ENCODE measurements around the gene TXNRD3. TPM values are rescaled to one million over a fixed set of nuclear protein-coding genes. Genes with fewer than 3 reads are reported as not detected.
A peak's percentile ranks its signal among the peaks of the same experiment; 100 is the strongest.

TXNRD3 gene
- total RNA-seq, 6 donors from 2014 or later: 7.6 to 14.4 (median 12.4) TPM

DNA sequence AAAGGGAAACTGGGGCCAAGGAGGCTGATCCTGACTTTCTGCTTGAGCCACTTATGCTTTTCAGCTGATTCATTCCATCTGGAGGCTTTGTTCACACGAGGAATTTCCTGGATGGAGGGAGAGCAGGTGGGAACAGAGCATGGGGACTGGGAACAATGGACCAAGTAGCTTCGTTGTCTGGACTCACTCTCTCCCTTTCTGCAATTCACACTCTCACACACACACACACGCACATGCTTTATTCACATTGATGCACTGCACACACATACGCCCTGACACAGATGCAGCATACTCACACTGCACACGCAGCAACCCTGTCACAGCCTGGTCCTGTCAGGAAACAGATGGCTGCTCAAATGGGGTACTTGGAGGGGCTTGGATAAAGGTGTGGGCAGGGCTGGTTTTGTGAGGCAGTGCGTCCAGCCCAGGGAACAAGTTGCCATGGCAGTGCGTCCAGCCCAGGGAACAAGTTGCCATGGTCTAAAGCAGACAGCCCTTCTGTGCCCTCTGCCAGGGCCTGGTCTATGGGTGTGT lies 29.4 kb upstream of the TXNRD3 start:
- Histone ChIP-seq H3K4me1 (peaks cover 2 to 3% (median 3%) of the 10 kb centered on the region in 4 donors), H3K27me3 (no peaks in the 10 kb centered on the region), H3K27ac (no peak overlapping the region), H3K4me3 (no peak overlapping the region), H3K9me3 (no peaks in the 10 kb centered on the region), H3K36me3 (no peaks in the 10 kb centered on the region)
- no peak for TF ChIP-seq CTCF (IDR thresholded peaks at IDR 0.05)
- no peak for TF ChIP-seq POLR2A (IDR thresholded peaks at IDR 0.05)
- TF ChIP-seq POLR2AphosphoS5 (IDR thresholded peaks at IDR 0.05): no peak
- TF ChIP-seq EP300 (IDR thresholded peaks at IDR 0.05): no peak
- WGBS, 2 donors: 53 to 64% methylated on average over 7 of the region's 7 CpGs
- ATAC-seq (ENCODE audit: low FRiP score in 2 of 2): peak in 1 of 2 donors; percentile 44
- DNase-seq: no peak

DNA sequence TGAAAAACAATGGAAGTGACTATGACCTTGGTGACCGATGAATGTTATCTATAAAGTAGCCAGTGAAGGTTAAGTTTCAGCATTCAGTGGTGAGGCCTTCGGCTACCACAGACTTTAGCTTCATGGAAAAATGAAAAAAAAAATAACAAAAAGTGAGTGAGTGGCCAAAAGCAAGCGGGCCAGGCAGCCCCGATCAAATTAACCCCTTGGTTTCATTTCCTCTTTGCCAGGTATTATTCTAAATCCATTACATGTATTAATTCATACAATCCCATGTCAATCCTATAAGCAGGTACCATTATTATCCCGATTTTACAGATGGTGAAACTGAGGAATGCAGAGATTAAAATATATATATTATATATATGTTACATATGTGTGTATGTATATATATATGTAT lies 28.1 kb upstream of the TXNRD3 start:
- no peak overlapping the region for H3K4me3 ChIP-seq
- H3K36me3 ChIP-seq: no peaks in the 10 kb centered on the region
- H3K27me3 ChIP-seq: no peaks in the 10 kb centered on the region
- peaks cover 7 to 10% (median 8%) of the 10 kb centered on the region in 4 donors for H3K4me1 ChIP-seq
- TF ChIP-seq POLR2AphosphoS5 (IDR thresholded peaks at IDR 0.05): no peak
- no peak for TF ChIP-seq EP300 (IDR thresholded peaks at IDR 0.05)
- TF ChIP-seq CTCF (IDR thresholded peaks at IDR 0.05): no peak
- no peak for TF ChIP-seq POLR2A (IDR thresholded peaks at IDR 0.05)
- no peak for ATAC-seq (ENCODE audit: low FRiP score in 2 of 2)
- no peaks in the 10 kb centered on the region for H3K9me3 ChIP-seq
- no peak for DNase-seq
- no peak overlapping the region for H3K27ac ChIP-seq
- 74 to 79% methylated on average over 5 of the region's 5 CpGs for WGBS, 2 donors

- Histone ChIP-seq H3K27me3 (no peaks in the 10 kb centered on the region), H3K4me3 (no peak overlapping the region), H3K27ac (no peak overlapping the region), H3K36me3 (no peaks in the 10 kb centered on the region), H3K4me1 (peaks cover 7 to 10% (median 8%) of the 10 kb centered on the region in 4 donors), H3K9me3 (no peaks in the 10 kb centered on the region)
- DNase-seq (no peak), ATAC-seq (ENCODE audit: low FRiP score in 2 of 2) (no peak)
- TF ChIP-seq CTCF (IDR thresholded peaks at IDR 0.05) (no peak), EP300 (IDR thresholded peaks at IDR 0.05) (no peak), POLR2A (IDR thresholded peaks at IDR 0.05) (no peak), POLR2AphosphoS5 (IDR thresholded peaks at IDR 0.05) (no peak)
- 73 to 76% methylated on average over 2 of the region's 2 CpGs for WGBS, 2 donors
Measured at GRCh38 chr3:126682009-126682408, 27.1 kb upstream of the TXNRD3 start.

GRCh38 chr3:126680667-126681055 lies 25.7 kb upstream of the TXNRD3 start:
- Histone ChIP-seq H3K4me3 (no peak overlapping the region), H3K36me3 (no peaks in the 10 kb centered on the region), H3K9me3 (no peaks in the 10 kb centered on the region), H3K27ac (no peak overlapping the region), H3K4me1 (peaks cover 7 to 10% (median 8%) of the 10 kb centered on the region in 4 donors), H3K27me3 (no peaks in the 10 kb centered on the region)
- no peak for DNase-seq
- 81 to 82% methylated on average over 4 of the region's 4 CpGs for WGBS, 2 donors
- no peak for ATAC-seq (ENCODE audit: low FRiP score in 2 of 2)
- TF ChIP-seq POLR2AphosphoS5 (IDR thresholded peaks at IDR 0.05): no peak
- TF ChIP-seq EP300 (IDR thresholded peaks at IDR 0.05): no peak

GRCh38 chr3:126679831-126680666 lies 25.1 kb upstream of the TXNRD3 start:
- 80 to 83% methylated on average over 11 of the region's 11 CpGs for WGBS, 2 donors
- no peaks in the 10 kb centered on the region for H3K27me3 ChIP-seq
- ATAC-seq (ENCODE audit: low FRiP score in 2 of 2) (no peak), DNase-seq (no peak)
- no peak overlapping the region for H3K4me3 ChIP-seq
- H3K4me1 ChIP-seq: peaks cover 7 to 10% (median 8%) of the 10 kb centered on the region in 4 donors
- no peaks in the 10 kb centered on the region for H3K36me3 ChIP-seq
- TF ChIP-seq POLR2A (IDR thresholded peaks at IDR 0.05): no peak
- TF ChIP-seq CTCF (IDR thresholded peaks at IDR 0.05): no peak
- TF ChIP-seq POLR2AphosphoS5 (IDR thresholded peaks at IDR 0.05): no peak
- TF ChIP-seq EP300 (IDR thresholded peaks at IDR 0.05): no peak
- no peaks in the 10 kb centered on the region for H3K9me3 ChIP-seq
- no peak overlapping the region for H3K27ac ChIP-seq

All from upper lobe of left lung (tissue), 6 donors.